HepG2 (cell line): ENCODE data around the gene TAMM41. TPM values are rescaled to one million over a fixed set of nuclear protein-coding genes. Genes with fewer than 3 reads are reported as not detected.

Source experiments
- HDAC6 ChIP-seq: fragments of 200-600 bp; sonication (generic); IDR thresholded peaks from 2 replicates; pipeline ENCODE4 v1.7.0; 2017; ENCODE audit warnings: mild to moderate bottlenecking, antibody characterized with exemption, low read length, low read depth
- HHEX ChIP-seq: IDR thresholded peaks from 2 replicates; pipeline ENCODE4 v1.6.1; 2016; ENCODE audit warnings: control low read depth
- KAT8 ChIP-seq: IDR thresholded peaks from 2 replicates; pipeline ENCODE4 v1.6.1; 2016; ENCODE audit warnings: missing genetic modification reagents, missing compliant biosample characterization
- KLF15 ChIP-seq: sonication (generic); formaldehyde crosslinking; IDR thresholded peaks from 2 replicates; pipeline ENCODE4 v1.8.1; 2023; ENCODE audit warnings: borderline replicate concordance, mild to moderate bottlenecking, inconsistent platforms, missing genetic modification reagents, mixed read lengths
- MEF2D ChIP-seq: sonication (generic); formaldehyde crosslinking; IDR thresholded peaks from 2 replicates; pipeline ENCODE4 v1.5.1; 2020; ENCODE audit warnings: mild to moderate bottlenecking, missing genetic modification reagents
- NFE2L1 ChIP-seq: sonication (generic); formaldehyde crosslinking; IDR thresholded peaks from 2 replicates; pipeline ENCODE4 v1.4.0; 2020; ENCODE audit warnings: missing genetic modification reagents, mild to moderate bottlenecking, borderline replicate concordance
- NR1H2 ChIP-seq: sonication (generic); formaldehyde crosslinking; IDR thresholded peaks from 2 replicates; pipeline ENCODE4 v1.8.1; 2022; ENCODE audit warnings: low read depth, missing genetic modification reagents, borderline replicate concordance
- RAD21 ChIP-seq: fragments of 450-650 bp; formaldehyde crosslinking; IDR thresholded peaks from 2 replicates; pipeline ENCODE4 v1.5.0; 2020; ENCODE audit warnings: mild to moderate bottlenecking
- WIZ ChIP-seq: sonication (generic); formaldehyde crosslinking; IDR thresholded peaks from 2 replicates; pipeline ENCODE4 v1.5.1; 2020; ENCODE audit warnings: mild to moderate bottlenecking, missing genetic modification reagents
- ZFP90 ChIP-seq: sonication (generic); formaldehyde crosslinking; IDR thresholded peaks from 2 replicates; pipeline ENCODE4 v1.8.0; 2022; ENCODE audit warnings: missing genetic modification reagents, mild to moderate bottlenecking, inconsistent platforms, borderline replicate concordance
- ZNF143 ChIP-seq: sonication (generic); formaldehyde crosslinking; IDR thresholded peaks from 2 replicates; pipeline ENCODE4 v1.4.0; 2020; ENCODE audit warnings: missing genetic modification reagents
- ZNF235 ChIP-seq: sonication (generic); formaldehyde crosslinking; IDR thresholded peaks from 2 replicates; pipeline ENCODE4 v1.8.1; 2023; ENCODE audit warnings: mild to moderate bottlenecking, missing genetic modification reagents, borderline replicate concordance
- ZNF343 ChIP-seq: sonication (generic); formaldehyde crosslinking; IDR thresholded peaks from 2 replicates; pipeline ENCODE4 v1.4.0; 2020; ENCODE audit warnings: mild to moderate bottlenecking, missing genetic modification reagents
- ZNF430 ChIP-seq: sonication (generic); formaldehyde crosslinking; IDR thresholded peaks from 2 replicates; pipeline ENCODE4 v1.9.0; 2021; ENCODE audit warnings: mild to moderate bottlenecking, missing genetic modification reagents
- ZNF460 ChIP-seq: sonication (generic); formaldehyde crosslinking; IDR thresholded peaks from 2 replicates; pipeline ENCODE4 v1.5.1; 2020; ENCODE audit warnings: missing genetic modification reagents, mild to moderate bottlenecking, borderline replicate concordance
- ZNF543 ChIP-seq: sonication (generic); formaldehyde crosslinking; IDR thresholded peaks from 2 replicates; pipeline ENCODE4 v1.4.0; 2020; ENCODE audit warnings: mild to moderate bottlenecking, missing genetic modification reagents
- ZNF644 ChIP-seq: IDR thresholded peaks from 2 replicates; pipeline ENCODE4 v1.6.1; 2016; ENCODE audit warnings: low read depth
- ZSCAN22 ChIP-seq: sonication (generic); formaldehyde crosslinking; IDR thresholded peaks from 2 replicates; pipeline ENCODE4 v1.4.0; 2020; ENCODE audit warnings: mild to moderate bottlenecking, missing genetic modification reagents
- polyA plus RNA-seq, 8 experiments: library from polyadenylated mRNA; depleted of rRNA in 3 of 8; stranded (reverse) in 7 of 8; unstranded in 1 of 8; fragments of >200 nt; fragmentation: Illumina TruSeq in 4 of 8; extraction: Trizol in 4 of 8; gene quantifications; 2 replicates each; pipeline versions ENCODE4 v1.2.1 to v1.2.3, GENCODE V29; 2011 to 2016; ENCODE audit warnings: low read depth in 4 of 8, missing spikeins in 1 of 8, mixed read lengths in 1 of 8; ENCODE audit not compliant: insufficient read depth in 1 of 8
- total RNA-seq, 5 experiments: library from RNA; depleted of rRNA; stranded (reverse); fragments of >200 nt; fragmentation: Illumina TruSeq; extraction: Trizol; gene quantifications; 2 replicates each; pipeline ENCODE4 v1.2.3, GENCODE V29; 2016; ENCODE audit warnings: low read depth in 1 of 5
- TF ChIP-seq, protein P1 (sequence below): sonication (generic); formaldehyde crosslinking; IDR thresholded peaks from 2 replicates; pipeline ENCODE4 v1.9.0; 2021; ENCODE audit warnings: missing genetic modification reagents, borderline replicate concordance
- TF ChIP-seq, protein P2 (sequence below): sonication (generic); formaldehyde crosslinking; IDR thresholded peaks from 2 replicates; pipeline ENCODE4 v1.8.0; 2022; ENCODE audit warnings: missing genetic modification reagents, low read depth, mild to moderate bottlenecking, borderline replicate concordance
- TF ChIP-seq, protein P3 (sequence below): sonication (generic); formaldehyde crosslinking; IDR thresholded peaks from 2 replicates; pipeline ENCODE4 v1.5.1; 2020; ENCODE audit warnings: missing genetic modification reagents, mild to moderate bottlenecking, borderline replicate concordance
- TF ChIP-seq, protein P4 (sequence below): IDR thresholded peaks from 2 replicates; pipeline ENCODE4 v1.6.1; 2016; ENCODE audit warnings: control low read depth

The TAMM41 gene
- total and polyA plus RNA-seq, 2 of the 13 experiments (the other 11 are each of a cell fraction or from before 2014, with no cell fraction given): 9.9 to 12.2 TPM

DNA sequence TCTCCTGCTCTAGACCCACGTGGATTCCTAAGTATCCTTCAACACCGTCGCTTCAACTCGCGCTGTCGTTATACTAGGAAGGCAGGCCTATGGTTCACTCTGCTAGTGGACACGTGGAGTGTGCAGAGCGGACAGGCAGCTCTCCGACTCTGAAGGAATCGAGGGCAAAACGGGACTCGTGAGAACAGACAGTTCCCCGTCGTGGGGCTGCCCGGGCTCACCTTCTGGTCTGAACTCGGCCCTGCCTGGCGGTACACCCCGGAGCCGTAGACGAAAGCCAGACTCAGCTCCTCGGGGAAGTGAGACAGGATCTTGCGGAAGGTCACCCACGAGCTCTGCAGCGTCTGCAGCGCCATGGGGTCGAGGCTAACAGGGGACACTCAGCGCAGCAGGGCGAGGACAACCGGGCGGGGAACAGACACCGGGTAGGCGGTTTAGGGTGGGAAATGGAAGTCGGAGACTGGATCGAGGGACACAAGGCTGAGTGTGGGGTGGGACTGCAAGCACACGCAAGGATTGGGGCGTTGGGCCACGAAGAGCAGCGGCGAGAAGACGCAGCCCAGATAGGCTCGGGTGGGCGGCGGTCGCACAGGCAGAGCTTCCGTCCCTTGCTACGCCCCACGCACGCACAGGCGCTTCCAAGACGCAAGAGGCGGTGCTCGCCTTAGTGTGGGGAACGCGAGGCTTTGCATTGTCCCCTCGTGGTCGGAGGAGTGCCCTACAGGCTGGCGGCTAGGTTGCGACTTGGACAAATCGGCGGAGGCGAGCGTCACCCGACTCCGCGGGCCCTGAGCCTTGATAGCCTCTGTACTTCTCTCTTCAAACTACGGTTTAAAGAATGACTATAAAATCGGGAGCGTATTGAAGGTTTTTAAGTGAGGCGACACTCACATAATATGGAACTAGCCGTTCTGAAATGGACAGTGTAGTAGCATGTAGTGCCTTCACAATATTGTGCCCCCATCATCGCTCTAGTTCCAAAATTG lies at the start of gene TAMM41 (continued):
- TF ChIP-seq NFE2L1 (CRISPR knock-in tag) (0 out of 2 replicates have a peak, but pooled peaks have one; percentile 42), HHEX (CRISPR knock-in tag) (no peak), ZNF143 (CRISPR knock-in tag) (peak; percentile 55; the same call in 1 of the 2 replicates), ZFP90 (CRISPR knock-in tag) (peak; percentile 42; the same call in 1 of the 2 replicates), WIZ (CRISPR knock-in tag) (no peak; the same call in 1 of the 2 replicates), ZNF430 (CRISPR knock-in tag) (peak; percentile 83; the same call in 1 of the 2 replicates), NR1H2 (CRISPR knock-in tag) (0 out of 2 replicates have a peak, but pooled peaks have one; percentile 60), HDAC6 (no peak), ZNF644 (no peak), ZNF343 (peak; percentile 78), ZNF235 (CRISPR knock-in tag) (peak; percentile 46; the same call in 1 of the 2 replicates), RAD21 (peak; percentile 38), ZSCAN22 (CRISPR knock-in tag) (no peak), KLF15 (no peak), ZNF460 (CRISPR knock-in tag) (no peak), KAT8 (CRISPR knock-in tag) (peak; percentile 97), MEF2D (CRISPR knock-in tag) (peak; percentile 53), ZNF543 (CRISPR knock-in tag) (no peak)
- TF ChIP-seq, protein P1, sequence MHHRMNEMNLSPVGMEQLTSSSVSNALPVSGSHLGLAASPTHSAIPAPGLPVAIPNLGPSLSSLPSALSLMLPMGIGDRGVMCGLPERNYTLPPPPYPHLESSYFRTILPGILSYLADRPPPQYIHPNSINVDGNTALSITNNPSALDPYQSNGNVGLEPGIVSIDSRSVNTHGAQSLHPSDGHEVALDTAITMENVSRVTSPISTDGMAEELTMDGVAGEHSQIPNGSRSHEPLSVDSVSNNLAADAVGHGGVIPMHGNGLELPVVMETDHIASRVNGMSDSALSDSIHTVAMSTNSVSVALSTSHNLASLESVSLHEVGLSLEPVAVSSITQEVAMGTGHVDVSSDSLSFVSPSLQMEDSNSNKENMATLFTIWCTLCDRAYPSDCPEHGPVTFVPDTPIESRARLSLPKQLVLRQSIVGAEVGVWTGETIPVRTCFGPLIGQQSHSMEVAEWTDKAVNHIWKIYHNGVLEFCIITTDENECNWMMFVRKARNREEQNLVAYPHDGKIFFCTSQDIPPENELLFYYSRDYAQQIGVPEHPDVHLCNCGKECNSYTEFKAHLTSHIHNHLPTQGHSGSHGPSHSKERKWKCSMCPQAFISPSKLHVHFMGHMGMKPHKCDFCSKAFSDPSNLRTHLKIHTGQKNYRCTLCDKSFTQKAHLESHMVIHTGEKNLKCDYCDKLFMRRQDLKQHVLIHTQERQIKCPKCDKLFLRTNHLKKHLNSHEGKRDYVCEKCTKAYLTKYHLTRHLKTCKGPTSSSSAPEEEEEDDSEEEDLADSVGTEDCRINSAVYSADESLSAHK (CRISPR knock-in tag): no peak
- TF ChIP-seq, protein P2, sequence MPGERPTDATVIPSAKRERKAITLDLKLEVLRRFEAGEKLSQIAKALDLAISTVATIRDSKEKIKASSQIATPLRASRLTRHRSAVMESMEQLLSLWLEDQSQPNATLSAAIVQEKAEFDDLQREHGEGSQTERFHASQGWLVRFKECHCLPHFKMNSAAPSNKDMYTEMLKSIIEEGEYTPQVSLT (CRISPR knock-in tag): no peak
- TF ChIP-seq, protein P3, sequence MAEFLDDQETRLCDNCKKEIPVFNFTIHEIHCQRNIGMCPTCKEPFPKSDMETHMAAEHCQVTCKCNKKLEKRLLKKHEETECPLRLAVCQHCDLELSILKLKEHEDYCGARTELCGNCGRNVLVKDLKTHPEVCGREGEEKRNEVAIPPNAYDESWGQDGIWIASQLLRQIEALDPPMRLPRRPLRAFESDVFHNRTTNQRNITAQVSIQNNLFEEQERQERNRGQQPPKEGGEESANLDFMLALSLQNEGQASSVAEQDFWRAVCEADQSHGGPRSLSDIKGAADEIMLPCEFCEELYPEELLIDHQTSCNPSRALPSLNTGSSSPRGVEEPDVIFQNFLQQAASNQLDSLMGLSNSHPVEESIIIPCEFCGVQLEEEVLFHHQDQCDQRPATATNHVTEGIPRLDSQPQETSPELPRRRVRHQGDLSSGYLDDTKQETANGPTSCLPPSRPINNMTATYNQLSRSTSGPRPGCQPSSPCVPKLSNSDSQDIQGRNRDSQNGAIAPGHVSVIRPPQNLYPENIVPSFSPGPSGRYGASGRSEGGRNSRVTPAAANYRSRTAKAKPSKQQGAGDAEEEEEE (CRISPR knock-in tag): peak; percentile 31; the same call in 1 of the 2 replicates
- TF ChIP-seq, protein P4, sequence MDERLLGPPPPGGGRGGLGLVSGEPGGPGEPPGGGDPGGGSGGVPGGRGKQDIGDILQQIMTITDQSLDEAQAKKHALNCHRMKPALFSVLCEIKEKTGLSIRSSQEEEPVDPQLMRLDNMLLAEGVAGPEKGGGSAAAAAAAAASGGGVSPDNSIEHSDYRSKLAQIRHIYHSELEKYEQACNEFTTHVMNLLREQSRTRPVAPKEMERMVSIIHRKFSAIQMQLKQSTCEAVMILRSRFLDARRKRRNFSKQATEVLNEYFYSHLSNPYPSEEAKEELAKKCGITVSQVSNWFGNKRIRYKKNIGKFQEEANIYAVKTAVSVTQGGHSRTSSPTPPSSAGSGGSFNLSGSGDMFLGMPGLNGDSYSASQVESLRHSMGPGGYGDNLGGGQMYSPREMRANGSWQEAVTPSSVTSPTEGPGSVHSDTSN (CRISPR knock-in tag): no peak
